Putamen (tissue), 1 donor: ENCODE data around the gene ARAP2.
A peak's percentile ranks its signal among the peaks of the same experiment; 100 is the strongest.

Experiments
- DNase-seq: peaks from one replicate; pipeline ENCODE4 v3.0.0-alpha.2; 2016; ENCODE audit warnings: low spot score

The ARAP2 gene

DNA sequence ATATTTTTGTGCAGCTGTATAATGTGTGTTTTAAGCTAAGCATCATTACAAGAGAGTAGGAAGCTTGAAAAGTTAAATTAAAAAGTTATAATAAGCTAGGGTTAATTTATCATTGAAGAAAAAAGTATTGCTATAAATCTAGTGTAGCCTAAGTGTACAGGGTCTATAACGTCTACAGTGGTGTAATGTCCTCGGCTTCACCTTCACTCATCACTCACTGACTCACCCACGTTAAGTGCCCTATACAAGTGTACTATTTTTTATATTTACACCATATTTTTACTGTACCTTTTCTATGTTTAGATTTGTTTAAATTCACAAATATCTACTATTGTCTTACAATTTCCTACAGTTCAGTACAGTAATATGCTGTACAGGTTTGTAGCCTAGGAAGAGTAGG lies 23.5 kb downstream of the ARAP2 start:
- DNase-seq, result no peak

DNA sequence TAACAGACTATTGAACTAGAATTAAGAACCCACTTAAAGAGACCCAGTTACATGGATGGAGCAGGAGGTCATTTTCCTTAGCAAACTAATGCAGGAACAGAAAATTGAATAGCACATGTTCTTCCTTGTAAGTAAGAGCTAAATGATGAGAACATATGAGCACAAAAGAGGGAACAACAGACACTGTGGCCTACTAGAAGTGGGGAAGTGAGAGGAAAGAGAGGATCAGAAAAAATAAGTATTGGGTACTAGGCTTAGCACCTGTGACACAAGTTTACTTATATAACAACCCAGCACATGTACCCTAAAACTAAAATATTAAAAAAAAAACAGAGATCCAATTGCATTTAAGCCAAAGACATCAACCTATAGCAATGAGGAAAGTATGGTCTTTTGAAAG lies 26.2 kb downstream of the ARAP2 start:
- no peak for DNase-seq

- DNase-seq, result peak; percentile 68
These were observed 28.7 kb downstream of the ARAP2 start for GRCh38 chr4:36215627-36216026.

DNA sequence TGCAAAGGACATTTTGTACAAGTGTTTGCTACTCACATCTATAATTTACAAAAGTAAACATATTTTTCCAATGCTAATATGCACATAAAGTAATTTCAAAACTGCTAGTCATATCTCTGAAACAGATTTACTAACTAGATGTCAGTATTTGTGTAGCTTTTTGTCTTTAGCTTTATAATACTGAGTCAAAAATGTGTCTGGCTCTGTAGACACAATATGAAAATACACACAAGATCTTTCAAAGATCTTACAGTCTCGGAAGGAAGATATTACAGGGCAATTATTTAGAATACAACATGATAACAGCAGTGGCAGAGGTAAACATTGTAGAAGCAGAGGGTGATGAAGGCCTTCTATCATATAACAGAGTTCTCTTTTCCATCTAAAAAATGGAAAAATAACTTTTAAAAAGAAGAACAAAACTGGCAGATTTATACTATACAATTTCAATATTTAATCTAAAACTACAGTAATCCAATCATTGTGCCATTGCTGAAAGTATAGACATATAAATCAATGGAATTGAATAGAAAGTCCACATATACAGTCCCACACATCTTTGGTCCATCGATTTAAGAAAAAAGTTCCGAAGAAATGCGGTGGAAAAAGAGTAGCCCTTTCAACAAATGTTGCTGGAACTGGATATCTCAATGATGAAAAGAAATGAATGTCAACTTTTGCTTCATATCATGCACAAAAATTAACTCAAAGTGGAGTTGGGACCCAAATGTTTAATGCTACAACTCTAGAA lies 29.4 kb downstream of the ARAP2 start:
- DNase-seq, result no peak

DNA sequence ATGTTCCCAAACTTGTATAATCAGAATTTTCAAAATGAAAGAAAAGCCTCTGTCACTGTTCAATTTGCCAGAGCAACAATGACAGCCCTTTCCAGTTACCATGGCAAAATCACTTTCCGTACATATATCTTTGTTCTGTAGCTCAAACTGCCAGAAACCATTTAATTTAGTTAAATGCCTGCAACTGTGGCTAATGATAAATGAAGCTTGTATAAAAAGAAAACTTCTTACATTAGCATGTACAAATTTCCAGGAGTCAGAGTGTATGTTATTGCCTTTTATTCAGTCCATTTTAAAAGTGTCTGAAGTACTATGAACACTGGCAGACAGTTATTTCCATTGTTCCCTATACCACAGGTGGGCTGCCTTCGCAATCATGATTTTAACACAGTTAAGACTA lies 30.3 kb downstream of the ARAP2 start:
- no peak for DNase-seq

- DNase-seq, result no peak
These were observed 33.2 kb downstream of the ARAP2 start for GRCh38 chr4:36211084-36211483.

GRCh38 chr4:36209941-36210649 lies 34.2 kb downstream of the ARAP2 start:
- DNase-seq, result peak; percentile 79

DNA sequence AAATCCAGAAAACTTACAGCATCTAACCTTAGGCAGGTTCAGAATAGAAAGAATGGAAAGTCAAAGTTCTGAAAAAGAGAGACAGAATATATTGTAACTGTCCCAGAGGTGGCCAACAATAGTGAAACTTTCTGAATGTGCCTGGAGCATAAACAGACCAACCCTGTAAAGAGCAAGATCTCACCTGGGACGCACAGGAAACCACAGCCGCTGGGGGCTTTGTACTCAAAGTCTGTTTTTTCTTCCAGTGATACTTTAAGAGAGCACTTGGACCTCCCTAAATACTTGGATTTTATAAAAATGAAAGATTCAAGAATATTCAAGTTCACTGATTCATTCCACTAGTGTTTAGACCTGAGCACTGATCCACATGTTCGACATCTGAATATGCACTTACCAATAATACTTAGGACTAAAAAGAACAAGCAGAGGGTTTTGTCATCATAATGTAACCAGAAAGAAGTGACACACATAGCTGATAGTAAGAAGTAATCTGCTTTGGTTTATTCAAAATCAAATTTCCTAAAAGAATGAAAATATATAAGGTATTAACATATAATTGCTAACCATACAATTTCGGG lies 35.3 kb downstream of the ARAP2 start:
- DNase-seq, result no peak

GRCh38 chr4:36207831-36208520 lies 36.3 kb downstream of the ARAP2 start:
- no peak for DNase-seq

GRCh38 chr4:36207367-36207766 lies 36.9 kb downstream of the ARAP2 start:
- no peak for DNase-seq

- no peak for DNase-seq
These were observed 37.6 kb downstream of the ARAP2 start for GRCh38 chr4:36206603-36207311.

DNA sequence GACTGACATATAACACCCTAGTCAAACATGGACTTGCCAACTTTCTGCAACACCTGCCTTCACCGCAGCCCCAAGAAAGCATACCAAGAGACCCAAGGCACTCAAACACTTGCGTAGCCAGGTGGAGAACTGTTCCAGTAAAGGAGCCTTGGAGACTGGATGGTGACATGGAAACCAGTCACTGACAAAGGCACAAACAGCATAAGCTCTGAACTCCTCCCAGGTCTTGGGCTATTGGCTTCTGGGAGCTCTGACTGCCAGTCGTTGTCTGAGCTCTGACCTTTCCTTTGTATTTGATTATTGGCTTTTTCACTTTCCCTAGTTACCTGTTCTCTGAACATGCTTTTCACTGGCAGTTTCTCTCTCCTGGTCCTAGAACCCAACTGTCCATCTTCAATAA lies 38.3 kb downstream of the ARAP2 start:
- no peak for DNase-seq

GRCh38 chr4:36198861-36199260 lies 45.5 kb downstream of the ARAP2 start:
- DNase-seq, result no peak

GRCh38 chr4:36198068-36198808 lies 46.1 kb downstream of the ARAP2 start:
- DNase-seq, result no peak

- no peak for DNase-seq
These were observed 46.8 kb downstream of the ARAP2 start for GRCh38 chr4:36197501-36197900.

DNA sequence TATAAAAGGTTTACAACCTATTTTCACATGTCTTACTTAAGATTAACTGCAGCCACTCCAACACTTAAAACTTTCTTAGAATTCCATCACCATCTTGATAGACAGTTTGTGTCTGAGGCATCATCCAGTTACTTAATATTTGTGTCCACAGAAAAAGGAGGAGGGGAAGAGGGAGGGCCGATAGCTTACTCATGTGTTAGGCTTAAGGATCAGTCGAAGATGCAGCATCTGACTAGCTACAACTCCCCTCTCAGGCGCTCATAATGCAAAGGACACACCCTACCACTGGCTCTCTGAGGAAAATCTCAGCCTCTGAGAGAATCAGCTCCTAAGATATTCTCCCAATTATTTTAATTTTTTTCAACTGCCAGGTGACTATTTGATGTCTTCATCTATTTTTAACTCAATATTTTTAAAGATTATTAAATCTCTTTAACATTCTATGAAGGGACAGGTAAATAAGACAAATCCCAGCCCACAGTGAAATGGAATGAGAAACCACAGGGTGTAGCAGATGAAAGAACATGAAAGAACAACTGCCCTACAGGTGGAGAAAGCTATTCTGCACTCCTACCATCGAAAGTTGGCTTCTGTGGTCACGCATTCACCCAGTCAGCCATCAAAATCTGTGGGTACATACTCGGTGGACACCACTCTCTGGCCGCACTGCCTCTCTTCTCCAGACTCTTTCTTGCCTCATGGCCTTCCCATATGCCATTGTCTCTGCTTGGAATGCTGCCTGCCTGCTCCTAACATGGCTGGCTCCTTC lies 48.0 kb downstream of the ARAP2 start:
- DNase-seq, result no peak

DNA sequence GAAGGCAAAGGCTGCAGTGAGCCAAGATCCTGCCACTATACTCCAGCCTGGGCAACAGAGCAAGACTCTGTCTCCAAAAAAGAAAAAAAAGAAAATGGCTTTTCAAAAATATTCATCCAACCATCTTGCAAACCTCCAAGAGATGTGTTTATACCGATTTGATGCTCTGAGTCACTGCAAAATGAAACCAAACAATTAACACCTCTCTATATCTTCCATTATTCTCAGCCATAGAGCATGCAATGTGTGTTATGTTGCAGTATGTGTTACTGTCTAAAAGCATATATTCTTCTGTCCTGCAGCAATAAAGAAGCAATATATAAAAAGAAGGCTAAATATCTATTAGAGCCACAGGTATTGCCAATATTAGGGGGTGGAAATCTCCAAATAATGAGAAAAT lies 51.4 kb downstream of the ARAP2 start:
- no peak for DNase-seq

GRCh38 chr4:36189511-36190226 lies 54.6 kb downstream of the ARAP2 start:
- DNase-seq, result no peak

DNA sequence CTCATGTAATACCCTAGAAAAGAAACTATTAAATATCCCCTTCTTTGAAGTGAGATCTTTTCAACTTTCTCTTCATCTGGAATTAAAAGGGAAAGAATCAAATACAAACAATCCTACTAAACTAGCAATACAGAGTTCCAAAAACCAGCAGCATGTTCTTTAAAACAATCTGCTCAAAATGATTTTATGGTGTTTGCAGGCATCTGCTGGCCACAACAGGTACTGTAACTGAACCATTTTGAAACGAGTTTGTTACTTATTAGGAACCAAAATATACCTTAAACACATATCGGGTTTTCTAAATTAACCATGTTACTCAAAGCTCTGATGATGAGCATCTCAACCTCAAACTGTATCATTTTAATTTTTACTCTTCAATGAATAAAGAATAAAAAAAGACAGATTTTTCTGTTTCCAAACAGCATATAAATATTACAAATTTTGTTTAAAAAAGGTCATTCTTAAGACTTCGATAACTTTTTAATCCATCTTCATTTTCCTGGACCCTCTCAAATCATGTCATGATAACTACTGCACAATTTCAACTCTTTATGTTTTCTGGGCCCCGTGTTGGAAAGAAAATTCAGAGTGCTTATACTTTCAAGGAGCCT lies 56.5 kb downstream of the ARAP2 start:
- no peak for DNase-seq
